Stimulated activated CD4-positive, alpha-beta T cell treated with anti-CD3 and anti-CD28 coated beads, Interleukin-1b, Interleukin-23, amount 100 ng/mL, for 48 hours (primary cell): ENCODE results near the gene RASGRF1.

Experiments
- DNase-seq: peaks from one replicate; pipeline ENCODE4 v3.0.0-alpha.2; 2020

Gene RASGRF1

DNA sequence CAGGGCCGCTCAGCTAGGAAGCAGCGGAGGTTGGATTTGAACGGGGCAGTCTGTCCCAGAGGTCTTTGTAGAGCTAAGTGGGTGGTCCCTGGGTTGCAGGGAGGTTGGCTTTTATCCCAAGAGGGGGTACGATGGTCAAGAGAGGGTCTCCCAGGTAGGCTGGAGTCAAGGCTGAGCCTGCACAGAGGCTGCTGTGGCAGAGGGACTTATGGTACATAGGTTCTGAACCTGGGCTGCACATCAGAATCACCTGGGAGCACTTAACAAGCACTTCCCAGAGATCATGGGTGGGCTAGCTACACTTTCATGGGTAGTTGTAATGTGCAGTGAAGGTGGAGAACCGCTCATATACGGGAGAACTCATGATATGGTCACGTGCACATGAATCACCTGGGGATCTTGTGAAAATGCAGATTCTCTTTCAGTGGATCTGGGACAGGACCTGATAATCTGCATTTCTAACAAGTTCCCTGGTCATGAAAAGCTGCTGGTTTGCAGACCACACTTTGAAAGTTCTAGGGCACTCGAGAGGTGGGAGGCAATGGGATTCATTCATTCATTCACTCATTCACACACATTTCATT is 2.9 kb upstream of the RASGRF1 start:
- no peak for DNase-seq

DNA sequence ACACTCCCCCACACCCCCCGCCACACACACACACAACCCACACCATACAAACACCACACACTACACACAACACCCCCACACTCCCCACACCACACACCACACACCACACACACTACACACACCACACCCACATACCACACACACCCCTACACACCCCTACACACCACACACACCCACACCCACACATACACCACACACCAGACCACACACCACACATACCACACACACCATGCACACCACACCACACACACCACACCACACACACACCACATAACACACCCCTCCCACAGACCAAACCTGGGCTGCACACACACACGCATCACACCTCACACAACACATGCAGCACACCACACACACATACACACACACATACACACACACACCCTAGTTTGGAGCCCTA is 1.8 kb upstream of the RASGRF1 start:
- DNase-seq = no peak

DNA sequence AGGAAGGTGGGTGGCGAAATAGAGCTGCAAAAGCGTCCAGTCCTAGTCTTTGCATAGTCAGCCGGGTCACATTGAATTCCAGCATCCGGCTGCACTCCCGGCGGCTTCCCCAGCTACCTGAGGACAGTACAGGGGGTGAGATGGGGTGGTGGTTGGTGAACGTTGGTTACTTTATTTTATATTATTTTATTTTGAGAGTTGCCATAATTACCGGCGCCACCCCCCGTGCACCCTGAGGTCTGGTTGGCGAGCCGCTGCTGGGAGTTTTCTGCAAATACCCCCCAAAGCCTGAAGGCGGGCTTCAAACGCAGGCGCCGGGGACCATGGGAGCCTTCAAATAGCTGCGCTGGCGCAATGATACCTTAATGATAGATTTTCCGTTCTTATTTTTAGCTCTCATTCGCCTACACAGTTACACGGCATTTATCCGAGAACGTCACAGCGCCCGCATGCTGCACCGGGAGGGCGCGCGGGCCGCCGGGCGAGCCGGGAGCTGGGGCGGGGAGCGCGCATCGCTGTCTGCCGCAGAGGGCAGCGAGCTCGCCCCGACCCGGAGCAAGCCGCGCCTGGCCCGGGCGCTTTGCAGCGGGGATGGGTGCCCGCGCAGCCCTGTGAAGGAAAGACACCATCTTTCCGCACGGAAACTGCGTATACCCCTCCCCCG is 756 bp upstream of the RASGRF1 start:
- DNase-seq = peak; percentile 29

DNA sequence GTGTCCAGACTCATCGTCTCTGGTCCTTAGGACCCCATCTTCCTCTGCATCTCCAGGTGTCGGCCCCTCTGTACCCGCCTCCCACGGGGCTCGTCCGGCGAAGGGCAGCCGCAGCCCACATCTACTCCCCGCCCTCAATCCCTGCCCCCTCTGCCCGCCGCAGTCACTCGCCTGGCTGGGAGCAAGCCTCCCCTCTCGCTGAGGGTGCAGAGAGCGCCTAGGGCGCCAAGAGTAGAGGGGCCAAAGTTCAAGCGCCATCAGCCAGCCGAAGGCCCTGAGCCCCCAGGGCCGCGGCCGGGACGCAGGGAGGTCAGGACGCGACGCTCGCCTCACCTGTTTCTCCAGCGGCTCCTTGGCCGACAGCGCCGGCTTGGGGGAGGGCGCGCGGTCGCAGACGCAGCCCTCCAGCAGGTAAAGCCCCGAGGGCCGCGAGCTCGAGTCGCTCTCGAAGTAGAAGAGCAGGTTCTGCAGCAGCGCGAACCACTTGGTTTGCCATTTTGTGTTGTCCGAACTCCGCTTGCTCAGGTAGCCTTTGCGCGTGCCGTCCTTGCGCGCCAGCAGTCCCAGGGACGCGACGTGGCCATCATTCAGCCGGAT is 592 bp downstream of the RASGRF1 start:
- no peak for DNase-seq

DNA sequence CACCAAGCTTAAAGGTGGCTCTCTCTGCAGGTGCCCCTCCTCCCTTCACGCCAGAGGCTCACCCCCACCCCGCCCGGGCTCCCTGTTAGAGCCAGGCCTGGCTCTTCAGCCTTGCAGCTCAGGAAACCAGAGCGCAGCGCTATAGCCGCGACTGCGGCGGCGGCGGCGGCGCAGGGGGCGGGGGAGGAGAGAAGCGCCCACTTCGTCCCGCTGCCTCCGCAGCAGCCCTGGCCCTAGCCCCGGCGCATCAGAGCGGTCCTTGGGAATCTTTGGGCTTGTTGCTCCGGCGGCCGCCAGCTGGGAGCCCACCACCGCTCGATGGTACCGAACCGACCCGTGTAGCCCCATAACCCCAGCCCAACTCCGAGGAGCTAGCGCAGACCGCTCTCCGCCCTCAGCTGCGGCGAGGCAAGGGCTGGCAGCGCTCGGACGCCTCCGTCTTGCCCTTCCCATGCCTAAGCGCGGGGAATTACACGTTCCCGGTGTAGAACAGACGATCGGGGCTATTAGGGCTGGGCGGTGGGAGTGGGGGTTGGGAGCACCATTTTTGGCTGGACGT is 1.2 kb downstream of the RASGRF1 start:
- DNase-seq = no peak

DNA sequence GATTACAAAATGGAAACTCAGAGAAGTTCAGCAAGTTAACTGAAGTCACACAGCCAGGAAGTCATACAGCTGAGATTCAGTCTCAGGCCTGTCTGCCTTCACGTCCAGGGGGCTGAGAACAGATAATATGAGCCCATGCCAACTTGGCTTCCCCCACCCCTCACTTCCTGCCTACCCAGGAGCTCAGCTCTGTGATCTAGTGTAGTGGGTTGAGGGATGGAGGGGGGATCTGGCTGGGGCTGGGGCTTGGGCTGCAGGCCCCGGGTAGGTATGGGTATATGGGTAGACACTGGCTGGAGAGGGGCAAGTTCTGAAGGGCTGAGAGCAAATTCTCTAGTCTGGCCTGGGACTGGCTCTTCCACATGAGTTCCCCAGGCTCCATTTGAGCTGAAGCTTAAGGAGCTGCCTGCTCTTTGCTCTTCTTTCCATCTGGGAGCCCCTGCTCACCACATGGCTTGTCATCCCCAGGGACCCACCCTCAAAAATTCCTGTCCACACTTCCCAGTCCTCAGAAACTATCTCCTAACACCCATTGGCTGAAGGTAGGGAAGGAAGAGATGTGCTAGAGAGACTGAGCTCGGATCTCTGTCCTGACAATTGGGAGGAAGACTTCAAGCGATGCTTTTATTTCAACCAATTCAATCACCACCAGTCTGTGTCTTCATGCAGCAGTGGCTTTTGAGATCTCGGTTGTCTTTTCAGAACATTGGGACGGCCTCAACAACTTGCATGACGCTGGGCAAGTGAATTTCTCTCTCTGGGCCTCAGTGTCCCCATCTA is 2.0 kb downstream of the RASGRF1 start:
- DNase-seq = no peak

DNA sequence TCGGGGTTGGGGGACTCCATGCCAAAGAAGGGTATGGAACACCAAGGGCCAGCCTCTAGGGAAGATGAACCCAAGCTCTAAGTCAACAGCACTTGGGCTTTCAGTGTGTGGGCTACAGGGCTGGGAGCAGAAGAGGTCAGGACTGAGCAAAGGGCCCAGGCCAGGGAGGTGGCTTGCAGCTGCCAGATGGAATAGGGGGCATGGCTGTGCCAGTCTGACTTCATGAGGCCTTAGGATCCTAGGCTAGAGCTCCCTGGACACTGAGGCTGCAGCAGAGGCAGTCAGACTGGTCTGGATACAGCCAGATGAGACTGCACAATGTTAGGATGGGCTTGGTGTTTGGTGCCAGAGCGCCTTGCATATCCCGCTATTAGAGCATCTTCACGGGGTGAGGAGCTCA is 3.8 kb downstream of the RASGRF1 start:
- no peak for DNase-seq

DNA sequence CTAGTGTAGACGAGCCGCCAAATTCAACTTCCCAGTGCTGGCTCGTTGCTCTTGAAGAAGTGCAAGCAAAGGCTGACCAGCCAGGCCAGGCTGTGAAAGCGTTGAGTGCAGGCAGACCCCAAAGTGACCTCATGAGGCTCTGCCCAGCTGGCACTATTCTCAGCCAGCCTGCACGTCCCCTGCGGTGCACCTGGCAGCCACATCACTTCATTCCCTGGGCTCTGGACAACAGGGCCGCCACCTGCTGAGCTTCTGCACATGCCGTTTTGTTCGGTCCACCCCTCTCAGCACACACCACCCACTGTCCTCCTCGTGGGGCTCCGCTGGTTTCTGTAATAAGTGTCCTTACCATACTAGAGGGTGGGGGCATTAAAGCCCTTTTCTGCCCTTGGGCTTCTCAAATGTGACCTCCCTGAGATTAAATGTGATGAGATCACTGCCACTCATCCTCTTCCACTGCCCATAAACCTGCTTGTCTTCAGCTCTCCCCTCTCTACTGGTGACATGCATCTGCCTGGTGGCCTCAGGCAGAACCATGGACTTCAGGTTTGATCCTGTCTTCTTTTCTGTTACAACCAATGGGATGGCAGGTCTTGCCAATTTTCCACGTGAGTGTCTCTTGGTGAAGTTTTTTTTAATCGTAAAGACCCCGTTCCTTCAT is 6.1 kb downstream of the RASGRF1 start:
- no peak for DNase-seq

DNA sequence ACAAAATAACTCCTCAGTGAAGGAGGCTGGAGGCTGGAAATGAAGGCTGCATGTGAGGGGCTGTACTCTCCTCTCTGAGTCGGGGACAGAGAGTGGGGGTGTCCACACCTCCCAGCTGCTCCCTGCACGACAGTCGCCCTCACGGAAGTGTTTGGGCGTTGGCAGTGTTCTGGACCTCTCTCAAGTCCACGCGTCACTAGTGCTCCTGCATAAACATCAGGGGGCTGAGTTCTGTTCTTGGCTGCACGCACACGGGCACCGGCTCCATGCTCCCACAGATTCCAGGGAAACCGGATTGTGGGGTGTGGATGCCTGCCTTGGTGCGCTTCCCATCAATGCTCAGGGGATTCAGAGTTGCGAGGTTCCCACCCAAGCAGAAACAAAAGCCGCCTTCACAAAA is 7.4 kb downstream of the RASGRF1 start:
- no peak for DNase-seq

DNA sequence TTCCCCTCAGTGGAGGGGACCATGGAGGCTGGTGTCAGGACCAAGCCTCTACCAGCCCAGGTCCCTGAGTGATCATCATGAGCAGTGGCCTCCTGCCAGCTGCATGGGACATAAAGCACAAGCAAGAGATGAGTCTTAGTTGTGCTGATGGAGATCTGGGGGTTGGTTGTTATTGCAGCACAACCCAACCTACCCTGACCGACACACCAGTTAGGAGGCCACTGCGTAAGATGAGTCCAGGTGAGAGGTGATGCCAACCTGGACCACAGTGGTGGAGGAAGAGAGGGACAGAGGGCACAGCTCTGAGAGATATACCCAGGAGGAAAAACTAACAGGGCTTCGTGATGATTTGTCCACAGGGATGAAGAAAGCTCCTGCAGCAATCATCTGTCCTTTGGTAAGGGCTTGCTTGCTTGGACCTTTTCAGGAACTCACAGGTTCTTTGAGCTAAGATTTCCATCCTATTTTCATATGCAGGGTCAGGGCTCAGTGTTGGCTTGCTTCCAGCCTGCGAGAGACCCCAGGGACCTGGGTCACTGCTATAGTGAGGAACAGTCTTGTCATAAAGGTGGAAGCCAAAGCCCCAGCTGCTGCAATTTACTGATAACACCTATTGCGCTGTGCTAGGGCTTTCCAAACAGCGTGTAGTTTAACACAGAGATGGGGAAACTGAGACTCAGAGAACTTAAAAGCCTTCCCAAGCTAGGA is 8.1 kb downstream of the RASGRF1 start:
- DNase-seq = no peak

DNA sequence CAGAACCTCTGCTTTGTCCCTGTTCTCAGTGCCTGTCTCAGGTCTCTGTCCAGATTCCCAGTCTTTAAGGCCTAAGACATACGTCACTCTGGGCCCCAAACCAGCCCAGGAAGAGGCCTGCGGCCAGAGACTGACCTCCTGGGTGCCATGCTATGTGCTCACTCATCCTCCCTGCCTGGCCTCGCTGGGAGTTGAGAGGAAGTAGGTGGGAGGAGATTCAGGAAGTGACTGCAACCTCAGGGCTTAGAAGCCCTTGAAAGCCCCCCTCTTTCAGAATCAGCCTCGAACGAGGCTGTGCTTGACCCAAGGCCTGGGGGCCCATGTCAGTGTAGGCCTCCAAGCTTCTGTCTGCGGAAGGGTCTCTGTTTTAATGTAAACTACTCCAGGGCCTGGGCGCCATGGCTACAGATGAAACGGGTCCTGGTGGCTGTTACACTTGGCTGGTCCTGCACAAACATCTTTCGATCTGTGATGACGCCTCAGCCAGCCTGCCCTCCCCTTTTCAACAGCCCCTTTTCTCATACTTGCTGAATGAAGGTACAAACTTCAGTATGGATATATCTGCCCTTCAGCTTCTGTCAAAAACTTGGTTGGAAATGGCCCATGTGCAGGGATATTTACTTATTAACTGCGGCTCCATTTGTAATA is 11.7 kb downstream of the RASGRF1 start:
- no peak for DNase-seq

DNA sequence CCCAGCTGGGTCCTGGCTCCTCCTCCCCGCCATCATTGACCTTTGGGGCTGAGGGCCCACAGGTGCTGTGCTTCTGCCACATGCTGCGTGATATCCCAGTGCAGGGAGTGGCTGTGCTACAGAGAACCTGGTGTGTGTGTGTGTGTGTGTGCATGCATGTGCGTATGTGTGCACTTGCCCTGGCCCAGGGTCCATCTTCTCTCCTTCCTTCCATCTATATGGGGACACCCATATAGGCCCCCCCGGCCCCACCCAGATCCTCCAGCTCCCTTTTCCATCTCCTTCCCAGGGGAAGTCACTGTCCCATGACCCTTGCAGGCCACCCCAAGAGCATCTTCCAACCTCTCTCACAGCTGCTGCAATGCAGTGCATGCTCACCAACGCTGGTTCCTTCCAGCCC is 12.6 kb downstream of the RASGRF1 start:
- DNase-seq = no peak

DNA sequence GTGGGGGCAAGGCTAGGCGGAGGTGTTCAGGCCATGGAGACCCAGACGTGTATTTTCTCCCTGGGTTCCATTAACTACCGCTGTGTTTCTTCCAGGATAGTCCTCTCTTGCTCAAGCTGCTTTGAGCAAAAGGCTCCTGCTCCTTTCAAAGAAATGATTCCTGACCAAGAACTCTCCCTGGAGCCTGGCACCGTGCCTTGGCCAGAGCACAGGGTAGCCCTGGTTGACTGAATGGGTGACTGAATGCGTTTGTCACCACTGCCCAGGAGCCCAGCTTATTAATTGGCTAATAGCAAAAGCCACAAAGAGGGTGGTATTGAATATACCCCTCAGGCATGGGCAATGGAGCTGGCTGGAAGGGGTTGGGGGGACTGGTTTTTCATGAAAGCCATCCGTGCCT is 13.9 kb downstream of the RASGRF1 start:
- DNase-seq = no peak

DNA sequence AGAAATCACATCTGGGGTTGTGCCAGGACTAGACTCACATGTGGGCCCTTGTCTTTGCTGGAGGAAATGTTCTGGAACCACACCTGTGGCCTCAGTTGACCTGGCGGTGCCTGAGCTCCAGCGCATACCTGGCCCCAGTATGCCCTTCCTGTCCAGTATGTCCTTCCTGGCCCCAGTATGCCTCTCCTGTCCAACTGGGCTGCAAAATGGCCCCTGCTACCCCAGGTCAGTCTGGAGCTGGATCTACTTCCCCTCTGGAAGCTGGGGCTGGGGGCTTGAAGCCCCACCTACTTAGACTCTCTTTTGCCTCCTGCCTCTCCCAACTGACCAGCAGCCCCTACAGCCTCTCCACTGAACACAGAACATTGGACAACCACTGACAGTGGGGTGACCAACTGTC is 15.3 kb downstream of the RASGRF1 start:
- DNase-seq = no peak

DNA sequence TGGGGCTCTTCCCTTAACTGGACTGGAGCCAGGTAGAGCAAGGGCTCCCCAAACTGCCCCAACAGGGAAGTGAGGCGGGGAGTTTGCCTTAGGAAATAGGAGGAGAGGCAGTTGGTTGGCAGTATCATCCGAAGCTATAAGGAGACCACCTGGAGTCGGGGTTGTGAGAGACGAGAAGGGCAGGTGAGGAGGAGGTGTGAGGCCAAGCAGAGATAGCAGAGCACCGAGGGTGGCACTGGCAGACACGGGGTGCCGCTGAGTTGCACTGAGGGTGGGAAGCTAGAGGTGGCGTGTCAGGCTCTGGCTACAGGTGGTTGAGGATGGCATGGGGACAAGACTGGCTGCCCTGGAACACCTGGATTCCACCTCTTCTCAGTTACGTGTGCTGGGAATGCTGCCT is 17.2 kb downstream of the RASGRF1 start:
- no peak for DNase-seq

DNA sequence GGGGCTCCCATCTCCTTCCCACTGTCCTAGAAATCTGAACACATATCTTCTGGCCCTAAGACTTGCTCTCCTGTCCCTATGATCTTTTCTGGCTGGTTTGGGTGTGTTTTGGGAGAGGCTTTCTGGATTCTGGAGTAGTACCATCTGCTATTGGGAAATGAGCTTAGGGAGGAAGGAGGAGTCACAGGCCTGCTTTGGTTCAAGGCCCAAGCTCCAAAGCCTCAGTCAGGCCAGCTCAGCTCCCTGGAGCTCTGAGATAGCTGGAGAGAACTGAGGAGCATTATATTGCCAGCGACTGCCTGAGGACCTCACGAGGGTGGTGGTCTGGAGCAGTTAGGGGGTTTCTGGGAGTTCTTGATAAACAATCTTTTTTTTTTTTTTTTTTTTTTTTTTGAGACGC is 18.7 kb downstream of the RASGRF1 start:
- DNase-seq = no peak

DNA sequence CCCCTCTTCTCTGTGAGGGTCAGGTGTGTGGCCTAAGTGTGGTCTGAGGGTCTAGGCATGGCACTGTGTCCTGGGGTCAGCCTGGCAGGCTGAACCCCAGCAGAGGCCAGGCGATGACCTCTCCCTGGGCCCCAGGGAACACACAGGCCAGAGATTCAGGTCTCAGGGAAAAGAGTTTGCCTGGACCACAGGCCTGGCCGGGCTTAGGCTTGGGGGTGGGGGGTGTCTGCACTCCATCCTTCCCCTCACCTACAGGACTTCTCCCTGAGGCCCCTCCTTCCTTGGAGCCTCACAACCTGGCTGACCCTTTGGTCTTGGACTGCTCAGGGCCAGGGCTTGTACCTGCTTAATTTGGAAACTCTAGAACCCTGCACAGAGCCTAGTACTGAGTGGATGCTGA is 21.8 kb downstream of the RASGRF1 start:
- no peak for DNase-seq

DNA sequence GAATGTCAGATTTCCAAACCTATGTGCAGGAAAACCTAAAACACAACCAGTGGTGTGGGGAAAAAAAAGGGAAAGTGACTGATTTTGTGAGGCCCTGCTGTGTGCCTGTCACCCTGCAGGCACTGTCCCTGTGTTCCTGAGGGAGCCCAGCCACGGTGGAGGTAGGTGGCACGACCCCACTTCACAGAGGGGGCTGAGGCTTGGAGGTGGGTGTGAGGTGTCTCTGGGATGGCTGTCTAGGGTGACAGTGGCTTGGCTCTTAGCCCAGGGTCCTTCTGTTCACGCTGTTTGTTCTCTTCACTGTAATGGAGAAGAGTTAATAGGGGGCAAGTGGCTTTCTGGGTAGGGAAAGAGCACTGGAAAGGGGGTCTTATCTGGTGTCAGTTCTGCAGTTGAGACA is 22.6 kb downstream of the RASGRF1 start:
- DNase-seq = no peak

DNA sequence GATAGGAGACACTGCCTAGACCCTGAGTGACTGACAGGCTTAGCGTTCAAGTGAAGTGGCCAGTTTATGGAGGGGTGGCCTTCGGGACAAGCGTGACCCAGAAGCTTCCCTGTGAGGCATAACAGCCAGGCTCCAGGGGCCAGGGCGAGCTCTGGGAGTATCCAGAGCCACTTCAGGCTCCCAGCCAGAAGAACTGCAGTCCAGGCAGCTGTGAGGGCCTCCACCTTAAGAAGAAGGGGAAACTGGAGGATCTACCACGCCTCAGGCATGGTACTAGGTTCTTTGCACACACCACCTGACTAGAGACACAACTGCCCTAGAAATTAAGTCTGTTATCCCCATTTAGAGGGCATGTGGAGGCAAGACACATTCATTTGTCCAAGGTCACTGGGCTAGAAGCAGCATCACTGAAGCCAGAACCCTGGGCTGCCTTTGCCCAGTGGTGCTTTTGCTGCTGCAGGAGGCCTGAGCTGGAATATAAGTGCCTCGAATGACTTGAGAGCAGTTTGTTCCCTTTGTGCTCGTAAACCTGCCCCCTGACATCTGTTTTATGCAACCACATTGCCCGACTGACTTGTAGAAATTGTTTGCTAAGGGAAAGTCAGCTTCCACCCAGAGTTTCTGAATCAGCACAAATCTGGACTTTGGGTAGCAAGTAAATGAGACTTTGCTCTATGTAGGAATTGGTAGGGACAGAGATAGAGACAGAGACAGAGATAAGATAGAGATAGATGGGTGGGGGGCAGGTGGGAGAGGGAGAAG is 23.3 kb downstream of the RASGRF1 start:
- DNase-seq = no peak

DNA sequence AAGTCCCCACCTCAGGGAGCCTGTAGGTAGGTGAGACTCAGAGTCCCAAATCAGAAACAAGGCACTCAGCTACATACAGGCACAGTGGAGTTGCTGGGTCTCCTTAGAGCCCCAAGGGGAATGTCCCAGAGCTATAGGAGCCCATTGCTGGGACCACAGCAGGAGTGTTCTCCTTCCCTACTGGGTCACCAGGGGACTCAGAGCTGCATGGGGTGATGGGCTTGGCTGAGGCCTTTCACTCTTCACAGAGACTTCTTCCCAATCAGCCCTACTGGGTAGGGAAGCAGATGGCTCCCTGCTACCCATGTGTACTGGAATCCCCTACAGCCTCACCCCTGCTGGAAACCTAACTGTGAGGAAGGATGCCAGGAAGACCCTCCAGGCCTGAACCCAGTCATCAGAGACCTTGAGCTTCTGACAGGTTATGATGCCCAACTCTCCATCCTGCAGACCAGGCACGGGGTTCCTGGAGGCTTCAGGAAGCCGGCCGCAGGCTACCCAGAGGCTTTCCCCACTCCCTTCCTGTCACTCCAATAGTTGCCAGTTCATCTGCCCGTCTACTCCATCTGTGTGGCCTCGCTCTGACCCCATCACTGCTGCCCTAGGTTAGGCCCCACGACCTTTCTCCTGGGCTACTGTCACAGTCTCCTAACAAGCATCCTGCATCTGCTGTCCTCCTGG is 24.0 kb downstream of the RASGRF1 start:
- no peak for DNase-seq
